ENCODE data around the gene TFPI. TPM values are rescaled to one million over a fixed set of nuclear protein-coding genes. Genes with fewer than 3 reads are reported as not detected.

The TFPI gene
- total and polyA plus RNA-seq, 2 donors (not counting 3 experiments of a cell fraction or from before 2014, with no cell fraction given), result 177 to 286 TPM

DNA sequence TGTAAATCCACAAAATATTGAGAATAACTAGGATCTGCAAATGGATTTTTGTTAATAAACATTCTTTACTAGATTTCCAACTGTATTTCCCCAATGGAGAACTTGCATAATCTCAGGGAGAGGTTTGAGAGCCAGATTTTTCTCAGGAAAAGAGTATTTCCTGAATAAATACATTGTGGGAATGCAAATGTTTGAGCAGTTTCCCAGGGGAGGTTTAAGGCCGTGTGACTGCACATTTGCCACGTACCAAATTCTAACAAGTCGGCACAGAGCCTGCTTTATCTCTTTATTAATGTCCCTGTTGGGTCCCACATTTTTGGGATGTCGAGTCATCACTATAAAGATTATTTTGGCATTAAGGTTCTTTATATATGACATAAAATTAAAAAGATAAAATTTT, 27.0 kb downstream of the TFPI start:
- peaks cover 3% of the 10 kb centered on the region for H4K20me1 ChIP-seq (replicated peaks; ENCODE audit: control insufficient read depth, extremely low read depth, insufficient read depth, low read length)
- TF ChIP-seq POLR2A (IDR thresholded peaks at IDR 0.05; ENCODE audit: low read depth, low read length), result peak; percentile 31
- TF ChIP-seq, protein P1, sequence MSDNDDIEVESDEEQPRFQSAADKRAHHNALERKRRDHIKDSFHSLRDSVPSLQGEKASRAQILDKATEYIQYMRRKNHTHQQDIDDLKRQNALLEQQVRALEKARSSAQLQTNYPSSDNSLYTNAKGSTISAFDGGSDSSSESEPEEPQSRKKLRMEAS (IDR thresholded peaks at IDR 0.05; ENCODE audit: insufficient read depth, insufficient read length), result no peak
- no peaks in the 10 kb centered on the region for H3K9me3 ChIP-seq (replicated peaks; ENCODE audit: control insufficient read depth, insufficient read depth, low read length)
- H3K79me2 ChIP-seq (ENCODE audit: control insufficient read depth, insufficient read depth, low read length), result peaks cover 53% of the 10 kb centered on the region
- peak; percentile 89 for DNase-seq (ENCODE audit: low read depth, low spot score)
- POLR2A ChIA-PET, result no interaction called here
- H3K36me3 ChIP-seq (ENCODE audit: control insufficient read depth in 2 of 2, extremely low read depth in 1 of 2, insufficient read depth in 2 of 2, low read length in 2 of 2), result peaks cover 2 to 12% of the 10 kb centered on the region in 2 experiments
- BruUV-seq (replicated peaks), result no TSS peak
- no peaks in the 10 kb centered on the region for H3K9me1 ChIP-seq (replicated peaks; ENCODE audit: control insufficient read depth, extremely low read depth, insufficient read depth, low read length)
- intact Hi-C loops (cut with micrococcal nuclease) (loop anchor here (2.0 kb wide), 1 partner anchor 14 kb away; no protein-coding TSS in a partner anchor), dilution Hi-C loops (cut with MboI; ENCODE audit: extremely low pct_ligation_motif_present, low sequenced_read_pairs) (no loop called here)
- FAIRE-seq, result peak; percentile 53
- H3K4me1 ChIP-seq (ENCODE audit: control insufficient read depth, extremely low read depth, insufficient read depth, low read length), result peaks cover 51% of the 10 kb centered on the region
- no peak overlapping the region for H3K4me3 ChIP-seq (replicated peaks in 1 of 3; ENCODE audit: insufficient read depth in 1 of 3, low read depth in 1 of 3, low read length in 3 of 3)
- H3K9ac ChIP-seq (replicated peaks; ENCODE audit: extremely low read depth, insufficient read depth, low read length), result peak overlapping the region; percentile 4
- no peaks in the 10 kb centered on the region for H3K27me3 ChIP-seq (ENCODE audit: control insufficient read depth in 2 of 2, insufficient read depth in 2 of 2, low read length in 2 of 2)
- no peak overlapping the region for H2AFZ ChIP-seq (ENCODE audit: low read depth, low read length)
- peak overlapping the region; percentile 45 for H3K27ac ChIP-seq (ENCODE audit: insufficient read depth, low read depth, low read length)
- peak overlapping the region; percentile 67 for H3K4me2 ChIP-seq (ENCODE audit: insufficient read depth, low read length)
- CTCF ChIA-PET, result interaction anchor here (1.7 to 2.3 kb wide), 3 partner anchors 24 to 48 kb away, joined by 5 to 12 read pairs (median 6); no protein-coding TSS in a partner anchor

DNA sequence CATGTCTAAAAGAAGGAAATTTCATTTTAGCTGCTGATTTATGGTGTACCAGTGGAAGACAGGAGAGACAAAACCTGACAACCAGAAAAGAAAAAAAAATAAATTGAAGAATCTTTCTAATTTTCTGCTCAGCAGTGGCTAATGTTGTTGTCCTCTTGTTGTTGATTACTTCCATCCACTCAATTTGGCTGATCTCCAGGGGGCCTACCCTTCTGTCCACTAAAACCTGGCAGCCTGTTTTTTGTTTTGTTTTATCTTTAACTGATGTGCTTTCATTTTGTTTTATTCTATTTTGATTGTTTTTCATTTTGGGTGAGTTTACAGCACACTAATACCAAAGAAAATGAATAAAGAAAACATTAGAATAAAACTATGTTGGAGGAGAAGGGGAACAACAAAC, 27.4 kb downstream of the TFPI start:
- no peak for TF ChIP-seq MYC (IDR thresholded peaks at IDR 0.05; ENCODE audit: low read depth, low read length)
- no peak for TF ChIP-seq JUN (IDR thresholded peaks at IDR 0.05; ENCODE audit: borderline replicate concordance, insufficient read depth, insufficient read length, low read depth)
- no peak for TF ChIP-seq GATA2 (IDR thresholded peaks at IDR 0.05; ENCODE audit: insufficient read depth, insufficient read length, low read depth, low read length)
- no peak for TF ChIP-seq FOS (IDR thresholded peaks at IDR 0.05; ENCODE audit: borderline replicate concordance, insufficient read depth, low read length)
- TF ChIP-seq, protein P1 (IDR thresholded peaks at IDR 0.05; ENCODE audit: insufficient read depth, insufficient read length), result no peak
- TF ChIP-seq EZH2 (IDR thresholded peaks at IDR 0.05; ENCODE audit: borderline replicate concordance, low read depth, low read length, severe bottlenecking), result no peak
- no peak for TF ChIP-seq POLR2AphosphoS5 (IDR thresholded peaks at IDR 0.05; ENCODE audit: insufficient read depth, low read depth, low read length)
- TF ChIP-seq, protein P2, sequence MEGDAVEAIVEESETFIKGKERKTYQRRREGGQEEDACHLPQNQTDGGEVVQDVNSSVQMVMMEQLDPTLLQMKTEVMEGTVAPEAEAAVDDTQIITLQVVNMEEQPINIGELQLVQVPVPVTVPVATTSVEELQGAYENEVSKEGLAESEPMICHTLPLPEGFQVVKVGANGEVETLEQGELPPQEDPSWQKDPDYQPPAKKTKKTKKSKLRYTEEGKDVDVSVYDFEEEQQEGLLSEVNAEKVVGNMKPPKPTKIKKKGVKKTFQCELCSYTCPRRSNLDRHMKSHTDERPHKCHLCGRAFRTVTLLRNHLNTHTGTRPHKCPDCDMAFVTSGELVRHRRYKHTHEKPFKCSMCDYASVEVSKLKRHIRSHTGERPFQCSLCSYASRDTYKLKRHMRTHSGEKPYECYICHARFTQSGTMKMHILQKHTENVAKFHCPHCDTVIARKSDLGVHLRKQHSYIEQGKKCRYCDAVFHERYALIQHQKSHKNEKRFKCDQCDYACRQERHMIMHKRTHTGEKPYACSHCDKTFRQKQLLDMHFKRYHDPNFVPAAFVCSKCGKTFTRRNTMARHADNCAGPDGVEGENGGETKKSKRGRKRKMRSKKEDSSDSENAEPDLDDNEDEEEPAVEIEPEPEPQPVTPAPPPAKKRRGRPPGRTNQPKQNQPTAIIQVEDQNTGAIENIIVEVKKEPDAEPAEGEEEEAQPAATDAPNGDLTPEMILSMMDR (IDR thresholded peaks at IDR 0.05; ENCODE audit: extremely low read depth in 1 of 2, insufficient read depth in 1 of 2, low read depth in 1 of 2, low read length in 2 of 2), result no peak
- no peak for TF ChIP-seq POLR2A (IDR thresholded peaks at IDR 0.05; ENCODE audit: low read depth, low read length)
- FAIRE-seq (no peak), DNase-seq (ENCODE audit: low read depth, low spot score) (no peak)
- Histone ChIP-seq H3K79me2 (ENCODE audit: control insufficient read depth, insufficient read depth, low read length) (peaks cover 49% of the 10 kb centered on the region), H3K4me2 (ENCODE audit: insufficient read depth, low read length) (peak overlapping the region; percentile 67), H2AFZ (ENCODE audit: low read depth, low read length) (no peak overlapping the region), H3K9ac (replicated peaks; ENCODE audit: extremely low read depth, insufficient read depth, low read length) (no peak overlapping the region), H3K4me1 (ENCODE audit: control insufficient read depth, extremely low read depth, insufficient read depth, low read length) (peaks cover 47% of the 10 kb centered on the region), H3K27ac (ENCODE audit: insufficient read depth, low read depth, low read length) (no peak overlapping the region), H3K27me3 (ENCODE audit: control insufficient read depth in 2 of 2, insufficient read depth in 2 of 2, low read length in 2 of 2) (no peaks in the 10 kb centered on the region), H3K9me1 (replicated peaks; ENCODE audit: control insufficient read depth, extremely low read depth, insufficient read depth, low read length) (no peaks in the 10 kb centered on the region), H3K4me3 (replicated peaks in 1 of 3; ENCODE audit: insufficient read depth in 1 of 3, low read depth in 1 of 3, low read length in 3 of 3) (no peak overlapping the region), H3K36me3 (ENCODE audit: control insufficient read depth in 2 of 2, extremely low read depth in 1 of 2, insufficient read depth in 2 of 2, low read length in 2 of 2) (peaks cover 4 to 9% of the 10 kb centered on the region in 2 experiments), H3K9me3 (replicated peaks; ENCODE audit: control insufficient read depth, insufficient read depth, low read length) (no peaks in the 10 kb centered on the region), H4K20me1 (replicated peaks; ENCODE audit: control insufficient read depth, extremely low read depth, insufficient read depth, low read length) (peaks cover 3% of the 10 kb centered on the region)
- POLR2A ChIA-PET, result no interaction called here
- CTCF ChIA-PET, result interaction anchor here (1.7 to 2.3 kb wide), 3 partner anchors 24 to 48 kb away, joined by 5 to 12 read pairs (median 6); no protein-coding TSS in a partner anchor
- dilution Hi-C loops (cut with MboI; ENCODE audit: extremely low pct_ligation_motif_present, low sequenced_read_pairs) (no loop called here), intact Hi-C loops (cut with micrococcal nuclease) (loop anchor here (2.0 kb wide), 1 partner anchor 14 kb away; no protein-coding TSS in a partner anchor)
- no TSS peak for BruUV-seq (replicated peaks)
